Endothelial cell of umbilical vein (primary cell): ENCODE measurements around the gene GTF2H3.
"Not testable (repeated sequence)": the region's sequence is repeated elsewhere in the genome, so short reads cannot be mapped to it uniquely, and the experiment has no call there.

ENCODE experiments used
- EZH2 ChIP-seq: IDR thresholded peaks from 2 replicates; pipeline ENCODE4 v1.6.1; 2012; ENCODE audit warnings: borderline replicate concordance, low read depth, mild to moderate bottlenecking, moderate library complexity, low read length, inconsistent platforms; ENCODE audit not compliant: severe bottlenecking
- FOS ChIP-seq: IDR thresholded peaks from 2 replicates; pipeline ENCODE4 v1.6.1; 2011; ENCODE audit warnings: mild to moderate bottlenecking, low read length, moderate library complexity, borderline replicate concordance; ENCODE audit not compliant: insufficient read depth
- JUN ChIP-seq: IDR thresholded peaks from 2 replicates; pipeline ENCODE4 v1.6.1; 2011; ENCODE audit warnings: borderline replicate concordance, low read depth; ENCODE audit not compliant: insufficient read length, insufficient read depth
- MYC ChIP-seq: IDR thresholded peaks from one replicate; pipeline ENCODE4 v1.6.1; 2011; ENCODE audit warnings: mild to moderate bottlenecking, low read depth, low read length
- POLR2A ChIP-seq: IDR thresholded peaks from 2 replicates; pipeline ENCODE4 v1.6.1; 2012; ENCODE audit warnings: low read depth, mild to moderate bottlenecking, control low read depth, low read length
- POLR2AphosphoS5 ChIP-seq: IDR thresholded peaks from 2 replicates; pipeline ENCODE4 v1.6.1; 2012; ENCODE audit warnings: low read depth, mild to moderate bottlenecking, control low read depth, low read length, moderate library complexity; ENCODE audit not compliant: insufficient read depth
- TF ChIP-seq, protein P1 (sequence below), 2 donors: IDR thresholded peaks; 1 replicate in 1 of 2; 2 replicates in 1 of 2; pipeline ENCODE4 v1.5.1; 2011; ENCODE audit warnings: low read length in 2 of 2, mild to moderate bottlenecking in 2 of 2, moderate library complexity in 2 of 2, control low read depth in 1 of 2, inconsistent platforms in 1 of 2, low read depth in 1 of 2; ENCODE audit not compliant: insufficient read depth in 1 of 2; ENCODE audit errors: extremely low read depth in 1 of 2
- TF ChIP-seq, protein P2 (sequence below): IDR thresholded peaks from 2 replicates; pipeline ENCODE4 v1.6.1; 2011; ENCODE audit not compliant: insufficient read depth, insufficient read length

DNA sequence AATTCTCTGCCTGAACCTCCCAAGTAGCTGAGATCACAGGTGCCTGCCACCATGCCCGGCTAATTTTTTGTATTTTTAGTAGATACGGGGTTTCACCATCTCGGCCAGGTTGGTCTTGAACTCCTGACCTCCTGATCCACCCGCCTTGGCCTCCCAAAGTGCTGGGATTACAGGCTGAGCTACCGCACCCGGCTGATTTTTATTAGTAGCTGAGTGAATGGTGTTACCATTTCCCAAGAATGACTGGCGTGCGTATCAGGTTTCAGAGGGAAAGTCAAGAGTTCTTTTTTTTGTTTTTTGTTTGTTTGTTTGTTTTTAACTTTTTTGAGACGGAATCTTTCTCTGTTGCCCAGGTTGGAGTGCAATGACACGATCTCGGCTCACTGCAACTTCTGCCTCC, 30.1 kb upstream of the GTF2H3 start:
- TF ChIP-seq, protein P1, sequence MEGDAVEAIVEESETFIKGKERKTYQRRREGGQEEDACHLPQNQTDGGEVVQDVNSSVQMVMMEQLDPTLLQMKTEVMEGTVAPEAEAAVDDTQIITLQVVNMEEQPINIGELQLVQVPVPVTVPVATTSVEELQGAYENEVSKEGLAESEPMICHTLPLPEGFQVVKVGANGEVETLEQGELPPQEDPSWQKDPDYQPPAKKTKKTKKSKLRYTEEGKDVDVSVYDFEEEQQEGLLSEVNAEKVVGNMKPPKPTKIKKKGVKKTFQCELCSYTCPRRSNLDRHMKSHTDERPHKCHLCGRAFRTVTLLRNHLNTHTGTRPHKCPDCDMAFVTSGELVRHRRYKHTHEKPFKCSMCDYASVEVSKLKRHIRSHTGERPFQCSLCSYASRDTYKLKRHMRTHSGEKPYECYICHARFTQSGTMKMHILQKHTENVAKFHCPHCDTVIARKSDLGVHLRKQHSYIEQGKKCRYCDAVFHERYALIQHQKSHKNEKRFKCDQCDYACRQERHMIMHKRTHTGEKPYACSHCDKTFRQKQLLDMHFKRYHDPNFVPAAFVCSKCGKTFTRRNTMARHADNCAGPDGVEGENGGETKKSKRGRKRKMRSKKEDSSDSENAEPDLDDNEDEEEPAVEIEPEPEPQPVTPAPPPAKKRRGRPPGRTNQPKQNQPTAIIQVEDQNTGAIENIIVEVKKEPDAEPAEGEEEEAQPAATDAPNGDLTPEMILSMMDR (IDR thresholded peaks at IDR 0.05; ENCODE audit: extremely low read depth in 1 of 2, insufficient read depth in 1 of 2, low read depth in 1 of 2, low read length in 2 of 2), result not testable (repeated sequence)
- TF ChIP-seq POLR2A, POLR2AphosphoS5, MYC, EZH2, JUN, FOS: not testable (repeated sequence)
- TF ChIP-seq, protein P2, sequence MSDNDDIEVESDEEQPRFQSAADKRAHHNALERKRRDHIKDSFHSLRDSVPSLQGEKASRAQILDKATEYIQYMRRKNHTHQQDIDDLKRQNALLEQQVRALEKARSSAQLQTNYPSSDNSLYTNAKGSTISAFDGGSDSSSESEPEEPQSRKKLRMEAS, result not testable (repeated sequence)
